Measurements from ENCODE around the gene ZBTB20.

- no peak for TF ChIP-seq CTCF (IDR thresholded peaks at IDR 0.05; ENCODE audit: low read depth, low read length)
- TF ChIP-seq EZH2phosphoT487 (IDR thresholded peaks at IDR 0.05; ENCODE audit: low read depth), result no peak
Measured at GRCh38 chr3:114697401-114697800, 449.7 kb downstream of the ZBTB20 start.

All from OCI-LY3 (cell line).